Hippocampal formation (tissue), 2 donors: ENCODE measurements around the gene CALN1.

ENCODE experiments used
- DNase-seq, 2 donors: peaks; one replicate each; lab custom pipeline; 2025; lab: John Stamatoyannopoulos, UW

Gene CALN1

GRCh38 chr7:72325561-72325960 lies 86.6 kb downstream of the CALN1 start:
- DNase-seq: no peak

- DNase-seq: no peak
These were observed 90.5 kb downstream of the CALN1 start for GRCh38 chr7:72321637-72322036.

DNA sequence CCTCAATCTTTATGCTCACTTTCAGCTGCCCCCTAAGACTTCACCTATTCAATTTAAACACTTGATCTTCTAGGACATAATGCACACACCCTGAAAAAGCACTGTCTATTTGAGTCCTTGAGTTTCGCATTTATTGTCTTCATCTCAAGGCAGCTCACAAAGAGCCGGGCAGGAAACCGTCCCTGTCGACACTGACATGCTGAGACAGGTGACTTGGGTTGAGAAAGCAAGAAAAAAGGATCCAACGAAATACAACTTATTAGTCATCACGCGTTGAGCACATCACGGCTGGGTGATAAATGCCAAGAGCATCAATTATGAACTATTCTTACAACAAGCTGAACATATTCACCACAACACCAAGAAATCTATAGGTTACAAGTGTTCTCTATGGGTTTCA lies 91.1 kb downstream of the CALN1 start:
- no peak for DNase-seq

- DNase-seq: no peak
These were observed 94.8 kb downstream of the CALN1 start for GRCh38 chr7:72317341-72317740.

- DNase-seq: no peak
These were observed 96.0 kb downstream of the CALN1 start for GRCh38 chr7:72316148-72316547.

DNA sequence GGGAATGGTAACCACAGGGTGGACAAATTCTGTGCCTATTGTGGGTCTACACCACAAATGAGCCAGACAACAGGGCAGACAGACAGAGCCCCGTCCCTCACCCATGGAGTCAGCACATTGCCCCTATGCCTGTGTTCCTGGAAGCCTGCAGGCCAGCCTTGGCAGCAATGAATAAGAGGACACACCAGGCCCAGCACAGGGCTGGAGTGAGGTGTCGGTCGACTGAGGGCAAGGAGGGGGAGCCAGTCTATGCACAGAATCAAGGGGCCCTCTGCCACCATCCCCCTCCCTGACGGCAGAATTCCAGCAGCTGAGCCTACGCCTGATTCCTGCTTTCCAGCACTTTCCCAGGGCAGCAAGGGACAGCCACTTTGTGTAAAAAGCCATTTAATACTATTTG lies 98.2 kb downstream of the CALN1 start:
- no peak for DNase-seq

DNA sequence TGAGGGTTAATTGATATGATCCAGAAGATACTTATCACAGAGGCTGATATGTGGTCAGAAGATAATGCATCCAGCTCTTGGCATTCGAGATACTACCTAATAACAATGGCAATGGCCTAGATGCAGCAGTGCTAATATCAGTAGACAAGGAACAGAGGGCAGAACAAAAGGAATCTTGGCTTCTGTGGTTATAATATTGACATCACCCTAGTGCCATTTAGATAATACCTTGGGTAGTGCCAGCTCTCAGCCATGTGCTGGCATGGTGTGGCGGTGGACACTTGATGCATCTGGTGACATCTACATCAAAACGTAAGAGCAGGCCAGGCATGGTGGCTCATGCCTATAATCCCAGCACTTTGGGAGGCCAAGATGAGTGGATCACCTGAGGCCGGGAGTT lies 101.8 kb downstream of the CALN1 start:
- no peak for DNase-seq

- DNase-seq: no peak
These were observed 102.7 kb downstream of the CALN1 start for GRCh38 chr7:72309476-72309875.

DNA sequence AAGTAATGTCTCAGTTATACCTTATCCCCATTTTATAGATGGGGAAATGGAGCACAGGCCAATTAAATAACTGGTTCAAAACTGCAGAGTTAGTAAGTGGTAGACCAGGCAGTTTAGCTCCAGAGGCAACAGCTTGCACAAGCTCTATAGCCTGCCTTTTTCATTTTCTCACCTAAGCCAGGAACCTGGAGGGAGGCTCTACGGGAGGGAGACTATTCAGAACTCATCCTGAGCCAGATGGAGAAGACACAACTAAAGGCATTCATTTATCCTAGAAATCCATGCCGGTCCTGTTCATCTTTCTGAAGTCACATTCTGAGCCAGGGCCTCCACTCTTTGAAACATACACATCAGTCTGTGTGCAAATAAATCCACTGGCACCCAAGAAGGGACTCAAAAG lies 103.2 kb downstream of the CALN1 start:
- no peak for DNase-seq

DNA sequence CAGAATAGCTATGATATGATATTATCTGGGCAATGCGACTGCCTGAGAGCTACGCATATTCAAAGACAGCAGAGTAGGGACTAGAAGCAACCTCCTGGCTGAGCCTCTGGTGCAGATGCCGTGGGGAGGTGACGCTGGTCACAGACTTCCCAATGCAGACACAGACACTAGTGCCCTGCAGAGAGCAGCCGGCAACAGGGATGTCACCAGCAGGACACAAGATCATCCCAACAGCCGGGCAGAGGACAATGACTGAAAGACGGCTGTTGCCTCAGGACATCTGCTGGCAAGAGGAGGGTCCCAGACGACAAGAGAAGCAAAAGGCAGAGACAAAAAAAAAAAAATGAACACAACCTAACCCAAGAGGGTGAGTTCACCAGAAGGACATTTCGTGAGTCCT lies 104.6 kb downstream of the CALN1 start:
- no peak for DNase-seq

DNA sequence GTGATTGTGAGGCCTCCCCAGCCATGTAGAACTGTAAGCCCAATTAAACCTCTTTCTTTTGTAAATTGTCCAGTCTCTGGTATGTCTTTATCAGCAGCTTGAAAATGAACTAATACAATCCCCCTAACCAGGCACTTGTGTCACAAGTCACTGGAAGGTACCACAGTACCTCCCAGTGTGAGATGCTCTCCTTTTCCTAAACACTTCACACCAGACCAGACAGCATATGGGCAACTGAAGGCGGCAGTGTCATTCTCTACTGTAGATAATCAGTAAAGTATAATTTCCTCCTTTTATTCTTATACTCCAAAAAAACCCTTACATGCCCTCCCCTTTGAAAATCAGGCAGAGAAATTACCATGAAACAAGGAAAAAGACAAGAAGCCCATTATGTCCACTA lies 113.2 kb downstream of the CALN1 start:
- no peak for DNase-seq

DNA sequence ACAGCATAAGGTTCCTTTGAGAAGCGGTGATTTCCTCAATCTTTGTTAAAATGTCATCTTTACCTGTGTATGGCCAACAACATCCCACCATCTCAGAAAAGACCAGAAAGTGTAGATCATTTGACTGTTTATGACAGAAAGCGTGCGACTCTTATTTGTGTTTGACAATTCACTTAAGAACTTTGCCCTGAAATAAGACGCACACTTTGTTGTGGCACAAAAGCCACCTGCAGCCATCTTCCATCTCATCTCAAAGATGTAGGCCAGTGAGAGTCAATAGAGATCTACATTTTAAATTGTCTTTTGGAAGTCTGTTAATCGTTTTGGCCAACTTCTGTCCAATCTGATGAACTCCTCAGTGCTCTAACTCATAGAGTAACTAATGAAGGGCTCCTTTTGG lies 114.0 kb downstream of the CALN1 start:
- DNase-seq: no peak

DNA sequence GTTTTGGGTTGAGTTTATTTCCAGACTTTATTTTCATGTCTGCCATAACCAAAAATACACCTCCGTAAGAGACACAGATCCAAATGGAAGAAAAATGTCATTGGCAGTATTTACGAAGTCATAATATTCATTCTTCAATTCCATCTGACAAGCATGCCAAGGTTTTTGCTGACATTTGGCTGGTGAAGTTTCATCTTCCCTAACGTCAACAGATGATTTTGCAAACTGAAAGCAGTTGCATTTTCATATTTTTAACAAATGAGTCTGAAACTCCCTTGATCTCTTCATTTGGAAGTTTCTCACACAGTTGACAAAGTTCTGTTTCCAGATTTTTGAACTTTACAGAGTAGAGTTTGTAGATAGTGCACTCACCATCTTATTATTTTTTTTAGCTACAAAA lies 114.5 kb downstream of the CALN1 start:
- DNase-seq: no peak

DNA sequence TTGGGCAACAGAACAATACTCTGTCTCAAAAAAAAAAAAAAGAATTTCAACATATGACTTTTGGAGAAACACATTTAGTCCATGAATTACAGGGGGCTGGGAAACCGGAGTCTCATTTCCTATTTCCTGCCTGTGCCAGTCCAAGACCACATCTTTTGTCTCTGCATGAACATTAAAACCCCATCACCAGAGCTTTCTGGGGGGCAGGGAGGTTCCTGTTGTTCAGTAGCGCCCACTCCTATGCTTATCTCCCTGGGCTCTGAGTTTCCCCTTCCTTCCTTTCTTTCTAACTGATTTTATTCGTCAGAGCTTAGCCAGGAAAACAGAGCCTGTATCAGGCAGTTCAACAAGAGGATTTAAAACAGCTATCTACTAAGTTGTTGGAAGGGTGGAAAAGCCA lies 119.3 kb downstream of the CALN1 start:
- no peak for DNase-seq

- DNase-seq: no peak
These were observed 120.0 kb downstream of the CALN1 start for GRCh38 chr7:72292118-72292517.

- DNase-seq: no peak
These were observed 125.6 kb downstream of the CALN1 start for GRCh38 chr7:72286519-72286918.

GRCh38 chr7:72283309-72283708 lies 128.8 kb downstream of the CALN1 start:
- DNase-seq: no peak

DNA sequence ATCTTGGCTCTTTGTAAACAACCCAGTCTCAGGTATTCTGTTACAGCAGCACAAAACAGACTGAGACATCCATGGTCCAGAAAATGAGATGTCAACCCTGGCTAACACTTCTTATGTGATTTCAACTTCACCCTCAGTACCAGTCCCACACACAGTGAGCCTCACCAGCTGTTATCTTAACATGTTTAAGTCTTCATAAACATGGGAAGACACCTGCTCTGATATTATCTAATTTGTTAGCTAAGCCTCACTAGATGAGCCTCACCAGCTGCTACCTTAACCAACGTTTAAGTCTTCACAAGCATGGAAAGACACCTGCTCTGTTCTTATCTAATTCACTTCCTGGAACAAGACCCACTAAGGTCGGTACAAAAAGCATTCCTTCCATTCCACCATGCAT lies 130.8 kb downstream of the CALN1 start:
- no peak for DNase-seq

GRCh38 chr7:72279203-72279602 lies 132.9 kb downstream of the CALN1 start:
- no peak for DNase-seq

DNA sequence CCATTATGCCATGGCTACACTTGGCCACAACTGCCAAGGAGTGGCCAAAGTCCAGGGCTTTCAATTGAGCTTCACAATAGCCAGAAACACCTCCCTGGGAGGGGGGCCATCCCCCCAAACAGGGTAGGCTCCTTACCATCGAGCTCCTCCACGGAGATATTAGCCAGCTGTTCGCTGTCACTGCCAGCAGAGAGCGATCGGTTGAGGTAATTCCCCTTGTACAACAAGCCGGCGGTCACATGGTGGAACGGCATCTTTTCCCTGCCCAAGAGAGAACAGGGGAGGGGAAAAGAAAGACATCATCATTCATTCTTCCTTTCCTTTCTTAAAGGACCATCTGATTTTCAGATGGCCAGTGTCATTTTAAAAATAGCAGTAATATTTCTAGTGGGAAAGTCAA lies 133.6 kb downstream of the CALN1 start:
- DNase-seq: no peak

DNA sequence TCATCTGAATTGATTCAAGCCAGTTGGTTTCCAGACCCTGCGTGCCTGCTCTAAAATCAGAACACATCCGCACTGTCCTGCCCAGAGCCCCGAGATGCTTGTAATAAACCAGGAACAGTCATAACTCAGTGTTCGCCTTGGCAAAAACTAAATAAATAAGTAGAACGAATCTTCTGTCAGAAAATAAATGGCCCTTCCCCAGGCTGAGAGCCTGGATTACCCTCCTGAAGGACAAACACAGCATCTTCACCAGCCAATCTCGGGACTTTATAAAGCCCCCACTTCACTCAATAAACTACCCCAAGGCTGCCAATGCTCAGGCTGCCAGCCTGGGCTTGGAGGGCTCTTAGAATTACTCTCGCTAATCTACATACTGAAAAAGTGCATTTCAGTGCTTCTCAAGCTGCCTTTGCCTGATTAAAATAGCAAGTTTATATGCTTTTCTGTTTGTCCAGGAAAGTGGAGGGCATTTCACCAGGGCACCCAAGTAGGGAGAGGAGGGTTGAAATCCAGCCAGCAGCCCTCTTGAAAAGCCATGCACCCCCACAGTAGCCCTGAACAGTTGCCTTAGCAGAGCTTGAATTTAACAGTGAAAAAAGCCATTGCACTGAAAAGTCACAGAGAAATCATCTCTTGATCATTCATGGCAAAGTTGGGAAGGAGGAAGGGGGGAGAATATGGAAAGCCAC lies 136.6 kb downstream of the CALN1 start:
- no peak for DNase-seq

GRCh38 chr7:72272479-72272878 lies 139.7 kb downstream of the CALN1 start:
- no peak for DNase-seq

DNA sequence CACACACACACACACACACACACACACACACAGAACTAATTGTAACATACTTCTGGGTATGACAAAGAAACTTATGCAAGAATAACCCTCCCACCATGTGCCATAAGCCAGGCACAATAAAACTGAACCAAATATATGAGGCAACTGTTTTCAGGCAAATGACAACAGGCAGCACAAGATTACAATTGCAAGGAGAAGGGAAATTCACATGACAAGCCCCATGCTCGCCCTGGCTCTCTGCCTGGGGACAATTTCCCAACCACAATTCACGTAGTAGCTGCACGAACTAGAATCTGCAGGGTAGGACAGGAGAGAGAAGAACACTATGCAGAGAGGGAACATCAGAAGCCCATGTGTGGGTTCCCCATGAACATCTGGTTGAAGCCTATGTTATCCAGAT lies 143.3 kb downstream of the CALN1 start:
- no peak for DNase-seq

DNA sequence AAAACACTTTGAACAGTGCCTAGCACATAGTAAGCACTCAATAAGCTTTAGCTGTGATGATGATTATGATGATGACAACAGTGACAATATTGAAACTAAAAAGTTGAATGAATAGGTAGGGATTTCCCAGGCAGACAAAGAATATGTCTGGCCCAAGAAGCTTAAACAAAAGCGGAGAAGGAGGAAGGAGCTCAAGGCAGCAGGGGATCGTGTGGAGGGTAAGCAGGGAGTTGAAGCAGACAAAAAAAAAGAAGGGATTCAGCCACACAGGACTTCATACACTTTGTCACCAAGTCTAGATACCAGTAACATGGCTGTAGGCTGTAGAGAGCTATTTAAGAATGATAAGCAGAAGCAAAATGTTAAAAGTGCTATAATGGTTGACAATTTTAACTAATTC lies 144.0 kb downstream of the CALN1 start:
- no peak for DNase-seq
